NT2/D1 (cell line): ENCODE measurements around the gene TMEM8B.

Experiments used
- SUZ12 ChIP-seq: IDR thresholded peaks from 2 replicates; pipeline ENCODE4 v1.6.1; 2011; ENCODE audit not compliant: insufficient read length, insufficient read depth; ENCODE audit errors: extremely low read depth
- YY1 ChIP-seq: IDR thresholded peaks from 2 replicates; pipeline ENCODE4 v1.6.1; 2011; ENCODE audit not compliant: insufficient read length, insufficient read depth

- TF ChIP-seq YY1 (no peak), SUZ12 (no peak)
These were observed 10.7 kb upstream of the TMEM8B start for GRCh38 chr9:35818341-35818740.
